Myocyte (in vitro differentiated cells): ENCODE measurements around the gene TRIM45. TPM values are rescaled to one million over a fixed set of nuclear protein-coding genes. Genes with fewer than 3 reads are reported as not detected.
"Not testable (repeated sequence)": the region's sequence is repeated elsewhere in the genome, so short reads cannot be mapped to it uniquely, and the experiment has no call there.

Source experiments
- DNase-seq: peaks from one replicate; pipeline ENCODE4 v3.0.0-alpha.2; 2012; ENCODE audit warnings: low read depth
- total RNA-seq: library from RNA; depleted of rRNA; stranded (reverse); fragments of >200 nt; gene quantifications from 2 replicates; pipeline ENCODE4 v1.2.3, GENCODE V29; 2014

The TRIM45 gene
- total RNA-seq, 1 donor from 2014 or later = 14.4 TPM

GRCh38 chr1:117135329-117135728, 13.8 kb upstream of the TRIM45 start:
- DNase-seq = no peak

GRCh38 chr1:117130526-117130925, 9.0 kb upstream of the TRIM45 start:
- DNase-seq = no peak

GRCh38 chr1:117128323-117129079, 7.0 kb upstream of the TRIM45 start:
- peak; percentile 70 for DNase-seq

GRCh38 chr1:117127795-117128194, 6.2 kb upstream of the TRIM45 start:
- no peak for DNase-seq

- no peak for DNase-seq
Measured at GRCh38 chr1:117124661-117125060, 3.1 kb upstream of the TRIM45 start.

GRCh38 chr1:117123274-117123673, 1.7 kb upstream of the TRIM45 start:
- DNase-seq = peak; percentile 21

- DNase-seq = peak; percentile 83
Measured at GRCh38 chr1:117122330-117123025, 929 bp upstream of the TRIM45 start.

GRCh38 chr1:117120774-117121588, 568 bp downstream of the TRIM45 start:
- DNase-seq = peak; percentile 17

GRCh38 chr1:117119144-117119543, 2.4 kb downstream of the TRIM45 start:
- not testable (repeated sequence) for DNase-seq

GRCh38 chr1:117118137-117118536, 3.4 kb downstream of the TRIM45 start:
- no peak for DNase-seq

- no peak for DNase-seq
Measured at GRCh38 chr1:117117697-117118096, 3.9 kb downstream of the TRIM45 start.

GRCh38 chr1:117116784-117117130, 4.8 kb downstream of the TRIM45 start:
- DNase-seq = no peak

- DNase-seq = no peak
Measured at GRCh38 chr1:117116090-117116783, 5.3 kb downstream of the TRIM45 start.

- DNase-seq = no peak
Measured at GRCh38 chr1:117114877-117115276, 6.7 kb downstream of the TRIM45 start.

- DNase-seq = no peak
Measured at GRCh38 chr1:117113199-117113598, 8.3 kb downstream of the TRIM45 start.

GRCh38 chr1:117112047-117112717, 9.4 kb downstream of the TRIM45 start:
- DNase-seq = no peak

GRCh38 chr1:117110774-117111173, 10.8 kb downstream of the TRIM45 start:
- DNase-seq = no peak

- DNase-seq = no peak
Measured at GRCh38 chr1:117107364-117107763, 14.2 kb downstream of the TRIM45 start.

- DNase-seq = no peak
Measured at GRCh38 chr1:117106478-117106877, 15.1 kb downstream of the TRIM45 start.

GRCh38 chr1:117105722-117106121, 15.8 kb downstream of the TRIM45 start:
- DNase-seq = no peak

- no peak for DNase-seq
Measured at GRCh38 chr1:117104986-117105385, 16.6 kb downstream of the TRIM45 start.
